Osteocyte (in vitro differentiated cells): Measurements from ENCODE around the gene ANO2. TPM values are rescaled to one million over a fixed set of nuclear protein-coding genes. Genes with fewer than 3 reads are reported as not detected.
A peak's percentile ranks its signal among the peaks of the same experiment; 100 is the strongest.

Source experiments
- DNase-seq: peaks from one replicate; pipeline ENCODE4 v3.0.0; 2021; ENCODE audit warnings: mixed read lengths; ENCODE audit not compliant: unreplicated experiment; ENCODE audit errors: extremely low spot score
- H3K27ac Mint-ChIP-seq: one replicate; pipeline ENCODE4 v1.8.0; 2021; ENCODE audit warnings: mild to moderate bottlenecking, mixed read lengths; ENCODE audit not compliant: unreplicated experiment
- H3K27me3 Mint-ChIP-seq: one replicate; pipeline ENCODE4 v1.8.0; 2021; ENCODE audit warnings: mixed read lengths; ENCODE audit not compliant: unreplicated experiment
- H3K36me3 Mint-ChIP-seq: one replicate; pipeline ENCODE4 v1.8.0; 2021; ENCODE audit warnings: mixed read lengths; ENCODE audit not compliant: unreplicated experiment
- H3K4me1 Mint-ChIP-seq: one replicate; pipeline ENCODE4 v1.8.0; 2021; ENCODE audit warnings: mixed read lengths; ENCODE audit not compliant: unreplicated experiment
- H3K4me3 Mint-ChIP-seq: one replicate; pipeline ENCODE4 v1.8.0; 2021; ENCODE audit warnings: mild to moderate bottlenecking, moderate library complexity, mixed read lengths; ENCODE audit not compliant: unreplicated experiment
- H3K9me3 Mint-ChIP-seq: one replicate; pipeline ENCODE4 v1.8.0; 2021; ENCODE audit warnings: mixed read lengths; ENCODE audit not compliant: unreplicated experiment
- total RNA-seq: library from RNA; stranded (reverse); gene quantifications from 2 replicates; pipeline ENCODE4 v1.2.1, GENCODE V29; 2021
- TF ChIP-seq, protein P1 (sequence below): fragments of 200-600 bp; sonication (generic); IDR thresholded peaks from 2 replicates; pipeline ENCODE4 v1.5.0; 2021; ENCODE audit warnings: antibody characterized with exemption, mild to moderate bottlenecking, moderate library complexity

ANO2 gene
- total RNA-seq, 1 donor from 2014 or later = 0.59 TPM

DNA sequence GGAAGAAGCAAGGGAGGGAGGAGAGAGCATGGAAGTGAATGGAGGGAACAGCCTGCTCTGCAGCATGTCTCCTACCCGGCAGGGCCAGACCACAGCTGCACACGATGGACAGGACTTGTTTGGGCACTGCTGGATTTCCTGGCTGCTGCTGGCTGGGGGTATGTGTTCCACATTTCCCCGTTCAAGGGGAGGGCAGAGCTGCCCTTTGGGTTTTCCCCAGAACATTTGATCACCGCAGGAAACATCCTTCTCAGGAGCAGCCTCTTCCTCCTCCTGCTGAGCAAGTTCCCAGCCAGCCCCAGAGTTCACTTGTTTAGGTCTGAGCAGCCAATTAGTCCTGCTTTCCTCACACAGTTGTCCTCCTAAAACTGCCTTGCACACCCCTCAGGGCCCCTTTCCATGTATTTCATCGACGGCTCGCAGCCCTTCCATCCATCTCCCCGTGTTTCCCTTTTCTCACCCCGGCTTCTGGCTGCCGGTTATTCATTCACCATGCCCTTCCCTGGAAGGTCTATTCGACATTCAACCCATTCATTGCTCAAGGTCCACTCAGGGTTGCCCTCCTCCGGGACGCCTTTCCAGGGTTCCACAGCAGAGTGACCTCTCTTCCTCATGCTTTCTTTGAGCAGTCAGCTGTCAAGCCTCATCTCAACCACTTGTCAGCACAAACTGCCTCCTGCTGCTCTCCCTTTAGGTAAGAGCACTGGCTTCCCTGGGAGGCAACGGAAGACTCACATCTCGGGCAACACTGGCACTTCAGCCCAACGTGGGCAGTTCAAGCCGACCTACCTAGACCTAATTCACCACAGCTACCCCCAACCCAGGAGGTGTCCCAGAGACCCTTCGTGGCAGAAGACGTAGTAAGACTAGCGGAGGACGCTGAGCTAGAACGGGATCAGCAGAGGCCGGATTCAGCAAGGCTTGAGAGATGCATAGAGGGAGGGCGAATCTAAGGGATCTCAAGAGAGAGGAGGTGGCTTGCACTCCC is 20.1 kb upstream of the ANO2 start:
- Mint-ChIP-seq H3K27ac (peak overlapping the region; percentile 39), H3K4me1 (peaks cover 21% of the 10 kb centered on the region), H3K9me3 (no peaks in the 10 kb centered on the region), H3K36me3 (no peaks in the 10 kb centered on the region), H3K4me3 (no peak overlapping the region), H3K27me3 (peaks cover 38% of the 10 kb centered on the region)
- no peak for DNase-seq
- TF ChIP-seq, protein P1, sequence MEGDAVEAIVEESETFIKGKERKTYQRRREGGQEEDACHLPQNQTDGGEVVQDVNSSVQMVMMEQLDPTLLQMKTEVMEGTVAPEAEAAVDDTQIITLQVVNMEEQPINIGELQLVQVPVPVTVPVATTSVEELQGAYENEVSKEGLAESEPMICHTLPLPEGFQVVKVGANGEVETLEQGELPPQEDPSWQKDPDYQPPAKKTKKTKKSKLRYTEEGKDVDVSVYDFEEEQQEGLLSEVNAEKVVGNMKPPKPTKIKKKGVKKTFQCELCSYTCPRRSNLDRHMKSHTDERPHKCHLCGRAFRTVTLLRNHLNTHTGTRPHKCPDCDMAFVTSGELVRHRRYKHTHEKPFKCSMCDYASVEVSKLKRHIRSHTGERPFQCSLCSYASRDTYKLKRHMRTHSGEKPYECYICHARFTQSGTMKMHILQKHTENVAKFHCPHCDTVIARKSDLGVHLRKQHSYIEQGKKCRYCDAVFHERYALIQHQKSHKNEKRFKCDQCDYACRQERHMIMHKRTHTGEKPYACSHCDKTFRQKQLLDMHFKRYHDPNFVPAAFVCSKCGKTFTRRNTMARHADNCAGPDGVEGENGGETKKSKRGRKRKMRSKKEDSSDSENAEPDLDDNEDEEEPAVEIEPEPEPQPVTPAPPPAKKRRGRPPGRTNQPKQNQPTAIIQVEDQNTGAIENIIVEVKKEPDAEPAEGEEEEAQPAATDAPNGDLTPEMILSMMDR = no peak

DNA sequence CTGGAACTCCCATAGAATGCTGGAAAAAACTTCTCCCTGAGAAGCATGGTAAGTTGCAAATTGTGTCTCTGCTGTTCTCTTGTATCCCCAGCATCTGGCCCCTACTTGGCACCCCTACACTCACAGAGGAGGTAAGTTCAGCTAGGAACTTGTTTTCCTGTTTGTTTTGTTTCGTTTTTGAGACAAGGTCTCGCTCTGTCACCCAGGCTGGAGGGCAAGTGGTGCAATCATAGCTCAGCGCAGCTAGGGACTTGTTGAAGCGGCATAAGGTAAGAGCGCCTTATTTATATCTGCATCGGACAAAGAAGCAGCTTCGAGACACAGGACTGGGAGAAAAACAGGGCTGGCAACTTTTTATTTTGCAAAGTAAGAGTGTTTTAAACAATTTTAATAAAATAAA is 18.5 kb upstream of the ANO2 start:
- Mint-ChIP-seq H3K27me3 (peaks cover 39% of the 10 kb centered on the region), H3K4me3 (no peak overlapping the region), H3K4me1 (peaks cover 21% of the 10 kb centered on the region), H3K36me3 (no peaks in the 10 kb centered on the region), H3K9me3 (no peaks in the 10 kb centered on the region), H3K27ac (no peak overlapping the region)
- DNase-seq = no peak
- TF ChIP-seq, protein P1 = no peak

DNA sequence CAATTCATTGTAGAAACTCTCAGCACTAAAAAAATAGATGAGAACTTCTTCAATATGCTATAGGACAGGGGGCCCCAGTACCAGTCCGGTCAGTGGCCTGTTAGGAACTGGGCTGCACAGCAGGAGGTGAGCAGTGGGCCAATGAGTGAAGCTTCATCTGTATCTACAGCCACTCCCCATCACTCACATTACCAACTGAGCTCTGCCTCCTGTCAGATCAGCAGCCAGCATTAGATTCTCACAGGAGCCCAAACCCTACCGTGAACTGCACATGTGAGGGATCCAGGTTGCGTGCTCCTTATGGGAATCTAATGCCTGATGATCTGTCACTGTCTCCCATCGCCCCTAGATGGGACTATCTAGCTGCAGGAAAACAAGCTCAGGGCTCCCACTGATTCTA is 15.7 kb upstream of the ANO2 start:
- H3K27me3 Mint-ChIP-seq = peaks cover 53% of the 10 kb centered on the region

DNA sequence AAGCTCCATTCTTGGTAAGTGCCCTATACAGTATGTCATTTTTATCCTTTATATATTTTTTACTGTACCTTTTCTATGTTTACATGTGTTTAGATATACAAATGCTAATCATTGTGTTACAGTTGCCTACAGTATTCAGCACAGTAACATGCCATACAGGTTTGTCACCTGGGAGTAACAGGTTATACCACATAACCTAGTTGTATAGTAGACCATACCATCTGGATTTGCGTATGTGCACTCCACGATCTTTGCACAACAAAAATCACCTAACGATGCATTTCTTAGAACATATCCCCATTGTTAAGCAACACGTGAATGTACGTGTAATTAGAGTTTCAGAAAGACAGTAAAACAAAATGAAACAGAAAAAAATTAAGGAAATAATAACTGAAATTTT is 11.9 kb upstream of the ANO2 start:
- no peak for DNase-seq
- Mint-ChIP-seq H3K9me3 (peaks cover 13% of the 10 kb centered on the region), H3K36me3 (peaks cover 2% of the 10 kb centered on the region), H3K4me1 (no peaks in the 10 kb centered on the region), H3K27me3 (peaks cover 55% of the 10 kb centered on the region), H3K4me3 (no peak overlapping the region), H3K27ac (no peak overlapping the region)
- TF ChIP-seq, protein P1 = no peak

More for the DNA sequence above, 15.7 kb upstream of the ANO2 start:
- DNase-seq = no peak
- TF ChIP-seq, protein P1 = no peak
- Mint-ChIP-seq H3K36me3 (peaks cover 2% of the 10 kb centered on the region), H3K9me3 (peaks cover 13% of the 10 kb centered on the region), H3K4me3 (no peak overlapping the region), H3K27ac (no peak overlapping the region), H3K4me1 (peaks cover 19% of the 10 kb centered on the region)

DNA sequence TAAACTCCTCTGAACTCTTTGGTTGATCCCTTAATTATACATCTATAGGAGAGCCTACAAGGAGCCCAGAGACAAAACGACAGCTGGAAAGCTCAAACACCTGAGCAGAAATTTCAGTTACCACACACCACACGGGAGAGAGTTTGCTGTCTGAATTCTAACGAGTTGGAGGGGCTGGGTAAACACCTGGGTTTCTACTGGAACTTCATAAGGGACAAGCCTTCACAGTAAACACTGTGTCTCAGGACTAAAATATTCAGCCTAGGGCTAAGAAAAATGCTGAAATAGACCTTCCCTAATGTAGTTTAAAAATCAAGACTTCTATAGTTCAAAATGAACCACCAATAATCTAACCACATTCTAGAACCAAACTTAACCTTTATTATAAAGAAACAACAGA is 9.6 kb upstream of the ANO2 start:
- no peak for DNase-seq
- peaks cover 56% of the 10 kb centered on the region for H3K27me3 Mint-ChIP-seq
- H3K9me3 Mint-ChIP-seq = peaks cover 13% of the 10 kb centered on the region
- H3K36me3 Mint-ChIP-seq = peaks cover 2% of the 10 kb centered on the region
- H3K4me3 Mint-ChIP-seq = no peak overlapping the region
- H3K27ac Mint-ChIP-seq = no peak overlapping the region
- H3K4me1 Mint-ChIP-seq = no peaks in the 10 kb centered on the region
- TF ChIP-seq, protein P1 = no peak
